Testis (tissue), 2 donors: ENCODE data around the gene PAXX.

Source experiments
- CTCF ChIP-seq, 3 experiments: fragments of 450-650 bp in 2 of 3; fragments of 200-600 bp in 1 of 3; sonication (generic) in 1 of 3; IDR thresholded peaks; one replicate each; pipeline ENCODE4 v1.5.1; 2016 to 2019; ENCODE audit warnings: antibody characterized with exemption in 3 of 3, mild to moderate bottlenecking in 2 of 3, moderate library complexity in 1 of 3
- POLR2A ChIP-seq: fragments of 450-650 bp; IDR thresholded peaks from one replicate; pipeline ENCODE4 v1.6.1; 2017; ENCODE audit warnings: antibody characterized with exemption, mild to moderate bottlenecking, moderate library complexity

- TF ChIP-seq CTCF (IDR thresholded peaks at IDR 0.05) (no peak), POLR2A (no peak)
These were observed 48.9 kb downstream of the PAXX start for GRCh38 chr9:137041124-137041523.
